OCI-LY3 (cell line): ENCODE data around the gene YBX1.

Source experiments
- H2AFZ ChIP-seq: fragments of 200-600, 300-600 bp; shearing (Covaris generic); 2 replicates; pipeline ENCODE4 v1.6.0; 2014; ENCODE audit warnings: antibody characterized with exemption, low read depth, low read length
- H3K27ac ChIP-seq: fragments of 200-600, 300-600 bp; sonication (generic); 2 replicates; pipeline ENCODE4 v1.5.1; 2014; ENCODE audit warnings: mild to moderate bottlenecking, low read length, moderate library complexity, mixed read lengths
- H3K27me3 ChIP-seq: fragments of 200-600, 300-600 bp; sonication (generic); 2 replicates; pipeline ENCODE4 v1.6.1; 2014; ENCODE audit warnings: low read depth, low read length, mixed read lengths
- H3K36me3 ChIP-seq: fragments of 200-600, 300-600 bp; sonication (generic); replicated peaks from 2 replicates; pipeline ENCODE3; 2014; ENCODE audit warnings: low read depth, low read length, mixed read lengths
- H3K4me1 ChIP-seq: fragments of 300-600, 200-600 bp; sonication (generic); 2 replicates; pipeline ENCODE4 v1.6.1; 2014; ENCODE audit warnings: low read length, mixed read lengths
- H3K4me2 ChIP-seq: fragments of 200-600, 300-600 bp; sonication (generic); 2 replicates; pipeline ENCODE4 v1.6.1; 2014; ENCODE audit warnings: low read length, mixed read lengths
- H3K4me3 ChIP-seq: fragments of 300-600, 200-600 bp; sonication (generic); 2 replicates; pipeline ENCODE4 v1.5.1; 2014; ENCODE audit warnings: antibody characterized with exemption, mild to moderate bottlenecking, low read length, moderate library complexity
- H3K79me2 ChIP-seq: fragments of 300-600, 200-600 bp; shearing (Covaris generic); 2 replicates; pipeline ENCODE4 v1.6.1; 2014; ENCODE audit warnings: mild to moderate bottlenecking, low read length, mixed read lengths
- H3K9ac ChIP-seq: fragments of 300-600, 200-600 bp; shearing (Covaris generic); 2 replicates; pipeline ENCODE4 v1.6.0; 2014; ENCODE audit warnings: mild to moderate bottlenecking, low read length, moderate library complexity
- H3K9me3 ChIP-seq: fragments of 200-600, 300-600 bp; shearing (Covaris generic); 2 replicates; pipeline ENCODE4 v1.6.1; 2014; ENCODE audit warnings: low read length, mixed read lengths; ENCODE audit not compliant: insufficient read depth
- H4K20me1 ChIP-seq: fragments of 200-600, 300-600 bp; sonication (generic); 2 replicates; pipeline ENCODE4 v1.6.1; 2016; ENCODE audit warnings: low read length, mixed read lengths; ENCODE audit not compliant: insufficient read depth
- CTCF ChIP-seq: fragments of 200-600, 300-600 bp; sonication (generic); IDR thresholded peaks from 2 replicates; pipeline ENCODE4 v1.5.1; 2014; ENCODE audit warnings: antibody characterized with exemption, low read length, low read depth
- EZH2phosphoT487 ChIP-seq: fragments of 200-600 bp; shearing (Covaris generic); IDR thresholded peaks from 2 replicates; pipeline ENCODE4 v1.6.1; 2018; ENCODE audit warnings: antibody characterized with exemption, mixed run types, low read depth

YBX1 gene

GRCh38 chr1:42732126-42732680 is 50.0 kb downstream of the YBX1 start:
- H3K4me2 ChIP-seq = no peak overlapping the region
- no peaks in the 10 kb centered on the region for H4K20me1 ChIP-seq
- H3K9ac ChIP-seq = no peak overlapping the region
- no peaks in the 10 kb centered on the region for H3K9me3 ChIP-seq
- H3K36me3 ChIP-seq = no peaks in the 10 kb centered on the region
- H3K79me2 ChIP-seq = no peaks in the 10 kb centered on the region
- H3K27ac ChIP-seq = no peak overlapping the region
- no peak overlapping the region for H2AFZ ChIP-seq
- H3K4me1 ChIP-seq = peaks cover 13% of the 10 kb centered on the region
- no peak overlapping the region for H3K4me3 ChIP-seq
- H3K27me3 ChIP-seq = no peaks in the 10 kb centered on the region
- no peak for TF ChIP-seq CTCF
- TF ChIP-seq EZH2phosphoT487 = no peak

- no peaks in the 10 kb centered on the region for H3K27me3 ChIP-seq
- H3K4me1 ChIP-seq = peaks cover 16% of the 10 kb centered on the region
- no peak overlapping the region for H2AFZ ChIP-seq
- no peak overlapping the region for H3K4me2 ChIP-seq
- no peaks in the 10 kb centered on the region for H3K79me2 ChIP-seq
- TF ChIP-seq CTCF (no peak), EZH2phosphoT487 (no peak)
- no peak overlapping the region for H3K9ac ChIP-seq
- no peaks in the 10 kb centered on the region for H4K20me1 ChIP-seq
- no peak overlapping the region for H3K27ac ChIP-seq
- H3K9me3 ChIP-seq = no peaks in the 10 kb centered on the region
- no peaks in the 10 kb centered on the region for H3K36me3 ChIP-seq
- no peak overlapping the region for H3K4me3 ChIP-seq
Observed at GRCh38 chr1:42733415-42734200, 51.4 kb downstream of the YBX1 start.

- Histone ChIP-seq H3K36me3 (no peaks in the 10 kb centered on the region), H3K27me3 (no peaks in the 10 kb centered on the region), H3K9me3 (no peaks in the 10 kb centered on the region), H3K4me3 (no peak overlapping the region), H3K9ac (no peak overlapping the region), H3K4me2 (no peak overlapping the region), H2AFZ (no peak overlapping the region), H3K79me2 (no peaks in the 10 kb centered on the region), H3K27ac (no peak overlapping the region), H4K20me1 (no peaks in the 10 kb centered on the region), H3K4me1 (peaks cover 16% of the 10 kb centered on the region)
- no peak for TF ChIP-seq CTCF
- no peak for TF ChIP-seq EZH2phosphoT487
Observed at GRCh38 chr1:42734201-42735035, 52.2 kb downstream of the YBX1 start.

GRCh38 chr1:42735056-42735455 is 52.8 kb downstream of the YBX1 start:
- Histone ChIP-seq H3K4me2 (no peak overlapping the region), H3K36me3 (no peaks in the 10 kb centered on the region), H4K20me1 (no peaks in the 10 kb centered on the region), H3K27ac (no peak overlapping the region), H3K4me3 (no peak overlapping the region), H3K27me3 (no peaks in the 10 kb centered on the region), H2AFZ (no peak overlapping the region), H3K9ac (no peak overlapping the region), H3K4me1 (peaks cover 16% of the 10 kb centered on the region), H3K9me3 (no peaks in the 10 kb centered on the region), H3K79me2 (no peaks in the 10 kb centered on the region)
- no peak for TF ChIP-seq CTCF
- no peak for TF ChIP-seq EZH2phosphoT487
